ENCODE results near the gene ZNF555. TPM values are rescaled to one million over a fixed set of nuclear protein-coding genes. Genes with fewer than 3 reads are reported as not detected.

Gene ZNF555
- total and polyA plus RNA-seq, 9 of the 15 experiments (the other 6 are each of a cell fraction or from before 2014, with no cell fraction given), result 2.0 to 6.7 (median 5.4) TPM

GRCh38 chr19:2900296-2901252 lies 59.3 kb downstream of the ZNF555 start, which contains the start of gene ZNF57 (continued):
- TF ChIP-seq MGA (IDR thresholded peaks at IDR 0.05), result peak; percentile 91
- 0 out of 2 replicates have a peak, but pooled peaks have one; percentile 27 for TF ChIP-seq ZNF143 (CRISPR knock-in tag; IDR thresholded peaks at IDR 0.05)
- no peak for TF ChIP-seq EP300 (IDR thresholded peaks at IDR 0.05; ENCODE audit: low read length)
- TF ChIP-seq, protein P1, sequence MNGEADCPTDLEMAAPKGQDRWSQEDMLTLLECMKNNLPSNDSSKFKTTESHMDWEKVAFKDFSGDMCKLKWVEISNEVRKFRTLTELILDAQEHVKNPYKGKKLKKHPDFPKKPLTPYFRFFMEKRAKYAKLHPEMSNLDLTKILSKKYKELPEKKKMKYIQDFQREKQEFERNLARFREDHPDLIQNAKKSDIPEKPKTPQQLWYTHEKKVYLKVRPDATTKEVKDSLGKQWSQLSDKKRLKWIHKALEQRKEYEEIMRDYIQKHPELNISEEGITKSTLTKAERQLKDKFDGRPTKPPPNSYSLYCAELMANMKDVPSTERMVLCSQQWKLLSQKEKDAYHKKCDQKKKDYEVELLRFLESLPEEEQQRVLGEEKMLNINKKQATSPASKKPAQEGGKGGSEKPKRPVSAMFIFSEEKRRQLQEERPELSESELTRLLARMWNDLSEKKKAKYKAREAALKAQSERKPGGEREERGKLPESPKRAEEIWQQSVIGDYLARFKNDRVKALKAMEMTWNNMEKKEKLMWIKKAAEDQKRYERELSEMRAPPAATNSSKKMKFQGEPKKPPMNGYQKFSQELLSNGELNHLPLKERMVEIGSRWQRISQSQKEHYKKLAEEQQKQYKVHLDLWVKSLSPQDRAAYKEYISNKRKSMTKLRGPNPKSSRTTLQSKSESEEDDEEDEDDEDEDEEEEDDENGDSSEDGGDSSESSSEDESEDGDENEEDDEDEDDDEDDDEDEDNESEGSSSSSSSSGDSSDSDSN (IDR thresholded peaks at IDR 0.05; ENCODE audit: borderline replicate concordance in 1 of 2, low read depth in 2 of 2, low read length in 2 of 2), result 0 out of 4 replicates have a peak, but pooled peaks of 1 of the 2 experiments have one; percentile 48
- TF ChIP-seq SRSF9 (IDR thresholded peaks at IDR 0.05; ENCODE audit: borderline replicate concordance, low read depth, low read length), result no peak
- TF ChIP-seq NFIC (IDR thresholded peaks at IDR 0.05), result peak; percentile 76
- TF ChIP-seq, protein P2, sequence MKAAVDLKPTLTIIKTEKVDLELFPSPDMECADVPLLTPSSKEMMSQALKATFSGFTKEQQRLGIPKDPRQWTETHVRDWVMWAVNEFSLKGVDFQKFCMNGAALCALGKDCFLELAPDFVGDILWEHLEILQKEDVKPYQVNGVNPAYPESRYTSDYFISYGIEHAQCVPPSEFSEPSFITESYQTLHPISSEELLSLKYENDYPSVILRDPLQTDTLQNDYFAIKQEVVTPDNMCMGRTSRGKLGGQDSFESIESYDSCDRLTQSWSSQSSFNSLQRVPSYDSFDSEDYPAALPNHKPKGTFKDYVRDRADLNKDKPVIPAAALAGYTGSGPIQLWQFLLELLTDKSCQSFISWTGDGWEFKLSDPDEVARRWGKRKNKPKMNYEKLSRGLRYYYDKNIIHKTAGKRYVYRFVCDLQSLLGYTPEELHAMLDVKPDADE (conservative IDR thresholded peaks at IDR 0.05; ENCODE audit: control insufficient read depth, low read depth, low read length), result no peak; the same call in 1 of the 2 replicates
- peak; percentile 14 for TF ChIP-seq RBM25 (IDR thresholded peaks at IDR 0.05; ENCODE audit: low read depth, low read length, severe bottlenecking)
- no peak for TF ChIP-seq TAF15 (IDR thresholded peaks at IDR 0.05; ENCODE audit: low read depth, low read length)
- TF ChIP-seq CHD4 (IDR thresholded peaks at IDR 0.05; ENCODE audit: insufficient read depth, insufficient replicate concordance, low read depth, low read length, poor library complexity, severe bottlenecking), result no peak

Data from K562 (cell line).